M059J (cell line): Measurements from ENCODE around the gene GRIK1. TPM values are rescaled to one million over a fixed set of nuclear protein-coding genes. Genes with fewer than 3 reads are reported as not detected.
A peak's percentile ranks its signal among the peaks of the same experiment; 100 is the strongest.

Experiments
- DNase-seq: peaks from one replicate; pipeline ENCODE4 v3.0.0-alpha.2; 2012; ENCODE audit warnings: low read depth
- total RNA-seq: library from RNA; depleted of rRNA; stranded (reverse); fragments of >200 nt; shearing (Covaris generic); gene quantifications from 2 replicates; pipeline ENCODE4 v1.2.3, GENCODE V29; 2014

GRIK1 gene
- total RNA-seq, 1 experiment from 2014 or later: not detected

GRCh38 chr21:29673096-29673610, 266.6 kb downstream of the GRIK1 start:
- no peak for DNase-seq

- no peak for DNase-seq
Observed at GRCh38 chr21:29671728-29672127, 268.1 kb downstream of the GRIK1 start.

GRCh38 chr21:29670228-29670627, 269.6 kb downstream of the GRIK1 start:
- DNase-seq: no peak

GRCh38 chr21:29669416-29669815, 270.4 kb downstream of the GRIK1 start:
- DNase-seq: no peak

- no peak for DNase-seq
Observed at GRCh38 chr21:29667651-29668050, 272.1 kb downstream of the GRIK1 start.

GRCh38 chr21:29664615-29665014, 275.2 kb downstream of the GRIK1 start:
- no peak for DNase-seq

GRCh38 chr21:29661672-29662442, 277.9 kb downstream of the GRIK1 start:
- no peak for DNase-seq

GRCh38 chr21:29660047-29660720, 279.6 kb downstream of the GRIK1 start:
- no peak for DNase-seq

GRCh38 chr21:29658934-29659203, 280.9 kb downstream of the GRIK1 start:
- no peak for DNase-seq

- DNase-seq: no peak
Observed at GRCh38 chr21:29658177-29658933, 281.4 kb downstream of the GRIK1 start.

- no peak for DNase-seq
Observed at GRCh38 chr21:29657240-29657989, 282.4 kb downstream of the GRIK1 start.

- peak; percentile 96 for DNase-seq
Observed at GRCh38 chr21:29656504-29657239, 283.1 kb downstream of the GRIK1 start.

- no peak for DNase-seq
Observed at GRCh38 chr21:29655577-29655976, 284.2 kb downstream of the GRIK1 start.

- no peak for DNase-seq
Observed at GRCh38 chr21:29654855-29655254, 284.9 kb downstream of the GRIK1 start.

- DNase-seq: no peak
Observed at GRCh38 chr21:29654203-29654602, 285.6 kb downstream of the GRIK1 start.

GRCh38 chr21:29650523-29651022, 289.2 kb downstream of the GRIK1 start:
- no peak for DNase-seq

- no peak for DNase-seq
Observed at GRCh38 chr21:29649406-29649814, 290.4 kb downstream of the GRIK1 start.

- DNase-seq: no peak
Observed at GRCh38 chr21:29648710-29649240, 291.0 kb downstream of the GRIK1 start.

- DNase-seq: peak; percentile 13
Observed at GRCh38 chr21:29647353-29647781, 292.4 kb downstream of the GRIK1 start.
